ENCODE data around the gene EXO5. TPM values are rescaled to one million over a fixed set of nuclear protein-coding genes. Genes with fewer than 3 reads are reported as not detected.

EXO5 gene
- total and polyA plus RNA-seq, 2 of the 13 experiments (the other 11 are each of a cell fraction or from before 2014, with no cell fraction given): 9.9 to 20.5 TPM

DNA sequence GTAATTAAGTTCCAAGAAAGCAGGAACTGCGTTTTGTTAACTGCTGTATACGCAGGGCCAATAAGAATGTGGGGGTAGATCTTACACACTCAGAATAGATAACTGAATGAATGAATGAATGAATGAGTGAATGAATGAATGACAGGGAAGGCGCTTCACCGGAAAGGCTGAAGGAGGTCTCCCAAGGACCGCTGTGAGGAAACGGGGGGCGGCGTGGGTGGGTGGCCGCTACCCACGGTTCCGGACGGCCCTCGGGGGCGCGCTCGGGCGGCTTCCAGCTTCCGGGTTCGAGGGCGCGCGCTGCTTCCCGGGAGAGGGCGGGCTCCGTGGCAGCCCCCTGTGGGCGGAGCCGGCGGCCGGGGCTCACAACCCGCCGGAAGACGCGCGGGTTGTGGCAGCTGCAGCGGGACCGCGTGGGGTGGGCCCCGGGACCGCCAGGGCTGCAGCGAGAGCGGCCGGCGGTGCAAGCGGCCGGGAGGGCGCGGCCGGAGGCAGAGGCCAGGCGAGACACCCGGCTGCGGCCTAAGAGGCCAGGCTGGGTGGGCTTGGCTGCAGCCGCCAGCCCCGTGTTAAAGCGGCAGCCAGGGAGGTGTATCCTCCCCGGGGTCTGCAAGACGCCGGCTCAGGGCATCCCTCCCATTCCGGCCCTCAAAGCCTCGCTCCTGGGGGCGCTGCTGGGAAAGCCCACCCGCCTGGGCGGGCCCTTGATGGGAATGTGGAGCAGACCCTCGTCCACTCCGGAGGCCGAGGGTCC, 31.5 kb upstream of the EXO5 start, which contains the start of gene ZFP69 (continued):
- TF ChIP-seq, protein P1, sequence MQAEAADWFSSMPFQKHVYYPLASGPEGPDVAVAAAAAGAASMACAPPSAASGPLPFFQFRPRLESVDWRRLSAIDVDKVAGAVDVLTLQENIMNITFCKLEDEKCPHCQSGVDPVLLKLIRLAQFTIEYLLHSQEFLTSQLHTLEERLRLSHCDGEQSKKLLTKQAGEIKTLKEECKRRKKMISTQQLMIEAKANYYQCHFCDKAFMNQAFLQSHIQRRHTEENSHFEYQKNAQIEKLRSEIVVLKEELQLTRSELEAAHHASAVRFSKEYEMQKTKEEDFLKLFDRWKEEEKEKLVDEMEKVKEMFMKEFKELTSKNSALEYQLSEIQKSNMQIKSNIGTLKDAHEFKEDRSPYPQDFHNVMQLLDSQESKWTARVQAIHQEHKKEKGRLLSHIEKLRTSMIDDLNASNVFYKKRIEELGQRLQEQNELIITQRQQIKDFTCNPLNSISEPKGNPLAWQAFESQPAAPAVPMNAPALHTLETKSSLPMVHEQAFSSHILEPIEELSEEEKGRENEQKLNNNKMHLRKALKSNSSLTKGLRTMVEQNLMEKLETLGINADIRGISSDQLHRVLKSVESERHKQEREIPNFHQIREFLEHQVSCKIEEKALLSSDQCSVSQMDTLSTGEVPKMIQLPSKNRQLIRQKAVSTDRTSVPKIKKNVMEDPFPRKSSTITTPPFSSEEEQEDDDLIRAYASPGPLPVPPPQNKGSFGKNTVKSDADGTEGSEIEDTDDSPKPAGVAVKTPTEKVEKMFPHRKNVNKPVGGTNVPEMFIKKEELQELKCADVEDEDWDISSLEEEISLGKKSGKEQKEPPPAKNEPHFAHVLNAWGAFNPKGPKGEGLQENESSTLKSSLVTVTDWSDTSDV (CRISPR knock-in tag; IDR thresholded peaks at IDR 0.05): peak; percentile 53; the same call in 1 of the 2 replicates
- TF ChIP-seq FOXJ3 (CRISPR knock-in tag; IDR thresholded peaks at IDR 0.05; ENCODE audit: borderline replicate concordance) (no peak), ZNF614 (CRISPR knock-in tag; IDR thresholded peaks at IDR 0.05; ENCODE audit: borderline replicate concordance) (no peak), YY1 (IDR thresholded peaks at IDR 0.05; ENCODE audit: insufficient read depth, insufficient replicate concordance, low read depth, low read length) (peak; percentile 59), ZNF562 (CRISPR knock-in tag; IDR thresholded peaks at IDR 0.05; ENCODE audit: borderline replicate concordance) (no peak), ZNF772 (CRISPR knock-in tag; IDR thresholded peaks at IDR 0.05) (no peak), NFE2 (CRISPR knock-in tag; IDR thresholded peaks at IDR 0.05) (no peak), ZNF839 (CRISPR knock-in tag; IDR thresholded peaks at IDR 0.05; ENCODE audit: borderline replicate concordance) (no peak), CCAR2 (optimal IDR thresholded peaks at IDR 0.05; ENCODE audit: low read depth, low read length) (no peak), NR2F1 (CRISPR knock-in tag; IDR thresholded peaks at IDR 0.05) (no peak), ZNF552 (CRISPR knock-in tag; IDR thresholded peaks at IDR 0.05; ENCODE audit: borderline replicate concordance) (no peak), TP53 (CRISPR knock-in tag; conservative IDR thresholded peaks at IDR 0.05) (no peak), HDAC6 (IDR thresholded peaks at IDR 0.05; ENCODE audit: low read depth, low read length) (no peak)
- TF ChIP-seq, protein P2, sequence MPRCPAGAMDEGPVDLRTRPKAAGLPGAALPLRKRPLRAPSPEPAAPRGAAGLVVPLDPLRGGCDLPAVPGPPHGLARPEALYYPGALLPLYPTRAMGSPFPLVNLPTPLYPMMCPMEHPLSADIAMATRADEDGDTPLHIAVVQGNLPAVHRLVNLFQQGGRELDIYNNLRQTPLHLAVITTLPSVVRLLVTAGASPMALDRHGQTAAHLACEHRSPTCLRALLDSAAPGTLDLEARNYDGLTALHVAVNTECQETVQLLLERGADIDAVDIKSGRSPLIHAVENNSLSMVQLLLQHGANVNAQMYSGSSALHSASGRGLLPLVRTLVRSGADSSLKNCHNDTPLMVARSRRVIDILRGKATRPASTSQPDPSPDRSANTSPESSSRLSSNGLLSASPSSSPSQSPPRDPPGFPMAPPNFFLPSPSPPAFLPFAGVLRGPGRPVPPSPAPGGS (CRISPR knock-in tag; IDR thresholded peaks at IDR 0.05): peak; percentile 28; the same call in 1 of the 2 replicates
- TF ChIP-seq, protein P3, sequence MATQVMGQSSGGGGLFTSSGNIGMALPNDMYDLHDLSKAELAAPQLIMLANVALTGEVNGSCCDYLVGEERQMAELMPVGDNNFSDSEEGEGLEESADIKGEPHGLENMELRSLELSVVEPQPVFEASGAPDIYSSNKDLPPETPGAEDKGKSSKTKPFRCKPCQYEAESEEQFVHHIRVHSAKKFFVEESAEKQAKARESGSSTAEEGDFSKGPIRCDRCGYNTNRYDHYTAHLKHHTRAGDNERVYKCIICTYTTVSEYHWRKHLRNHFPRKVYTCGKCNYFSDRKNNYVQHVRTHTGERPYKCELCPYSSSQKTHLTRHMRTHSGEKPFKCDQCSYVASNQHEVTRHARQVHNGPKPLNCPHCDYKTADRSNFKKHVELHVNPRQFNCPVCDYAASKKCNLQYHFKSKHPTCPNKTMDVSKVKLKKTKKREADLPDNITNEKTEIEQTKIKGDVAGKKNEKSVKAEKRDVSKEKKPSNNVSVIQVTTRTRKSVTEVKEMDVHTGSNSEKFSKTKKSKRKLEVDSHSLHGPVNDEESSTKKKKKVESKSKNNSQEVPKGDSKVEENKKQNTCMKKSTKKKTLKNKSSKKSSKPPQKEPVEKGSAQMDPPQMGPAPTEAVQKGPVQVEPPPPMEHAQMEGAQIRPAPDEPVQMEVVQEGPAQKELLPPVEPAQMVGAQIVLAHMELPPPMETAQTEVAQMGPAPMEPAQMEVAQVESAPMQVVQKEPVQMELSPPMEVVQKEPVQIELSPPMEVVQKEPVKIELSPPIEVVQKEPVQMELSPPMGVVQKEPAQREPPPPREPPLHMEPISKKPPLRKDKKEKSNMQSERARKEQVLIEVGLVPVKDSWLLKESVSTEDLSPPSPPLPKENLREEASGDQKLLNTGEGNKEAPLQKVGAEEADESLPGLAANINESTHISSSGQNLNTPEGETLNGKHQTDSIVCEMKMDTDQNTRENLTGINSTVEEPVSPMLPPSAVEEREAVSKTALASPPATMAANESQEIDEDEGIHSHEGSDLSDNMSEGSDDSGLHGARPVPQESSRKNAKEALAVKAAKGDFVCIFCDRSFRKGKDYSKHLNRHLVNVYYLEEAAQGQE (IDR thresholded peaks at IDR 0.05; ENCODE audit: borderline replicate concordance in 1 of 2, low read depth in 1 of 2, low read length in 2 of 2): no peak
- TF ChIP-seq, protein P4, sequence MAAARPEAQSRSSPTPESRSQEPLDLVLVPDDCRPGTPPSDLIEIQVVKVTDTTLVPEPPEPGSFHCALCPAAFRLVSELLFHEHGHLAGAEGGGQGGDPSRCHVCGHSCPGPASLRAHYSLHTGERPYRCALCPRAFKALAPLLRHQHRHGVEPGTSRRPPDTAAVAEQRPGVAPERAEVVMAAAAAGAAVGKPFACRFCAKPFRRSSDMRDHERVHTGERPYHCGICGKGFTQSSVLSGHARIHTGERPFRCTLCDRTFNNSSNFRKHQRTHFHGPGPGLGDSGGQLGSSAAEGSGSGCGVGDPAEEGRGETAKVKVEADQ (CRISPR knock-in tag; IDR thresholded peaks at IDR 0.05; ENCODE audit: borderline replicate concordance): no peak; the same call in 1 of the 2 replicates
- TF ChIP-seq, protein P5, sequence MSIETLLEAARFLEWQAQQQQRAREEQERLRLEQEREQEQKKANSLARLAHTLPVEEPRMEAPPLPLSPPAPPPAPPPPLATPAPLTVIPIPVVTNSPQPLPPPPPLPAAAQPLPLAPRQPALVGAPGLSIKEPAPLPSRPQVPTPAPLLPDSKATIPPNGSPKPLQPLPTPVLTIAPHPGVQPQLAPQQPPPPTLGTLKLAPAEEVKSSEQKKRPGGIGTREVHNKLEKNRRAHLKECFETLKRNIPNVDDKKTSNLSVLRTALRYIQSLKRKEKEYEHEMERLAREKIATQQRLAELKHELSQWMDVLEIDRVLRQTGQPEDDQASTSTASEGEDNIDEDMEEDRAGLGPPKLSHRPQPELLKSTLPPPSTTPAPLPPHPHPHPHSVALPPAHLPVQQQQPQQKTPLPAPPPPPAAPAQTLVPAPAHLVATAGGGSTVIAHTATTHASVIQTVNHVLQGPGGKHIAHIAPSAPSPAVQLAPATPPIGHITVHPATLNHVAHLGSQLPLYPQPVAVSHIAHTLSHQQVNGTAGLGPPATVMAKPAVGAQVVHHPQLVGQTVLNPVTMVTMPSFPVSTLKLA (IDR thresholded peaks at IDR 0.05): no peak
